ENCODE measurements around the gene C5AR1. TPM values are rescaled to one million over a fixed set of nuclear protein-coding genes. Genes with fewer than 3 reads are reported as not detected.
"Not testable (repeated sequence)": the region's sequence is repeated elsewhere in the genome, so short reads cannot be mapped to it uniquely, and the experiment has no call there.

C5AR1 gene
- total RNA-seq = 0.81 TPM

DNA sequence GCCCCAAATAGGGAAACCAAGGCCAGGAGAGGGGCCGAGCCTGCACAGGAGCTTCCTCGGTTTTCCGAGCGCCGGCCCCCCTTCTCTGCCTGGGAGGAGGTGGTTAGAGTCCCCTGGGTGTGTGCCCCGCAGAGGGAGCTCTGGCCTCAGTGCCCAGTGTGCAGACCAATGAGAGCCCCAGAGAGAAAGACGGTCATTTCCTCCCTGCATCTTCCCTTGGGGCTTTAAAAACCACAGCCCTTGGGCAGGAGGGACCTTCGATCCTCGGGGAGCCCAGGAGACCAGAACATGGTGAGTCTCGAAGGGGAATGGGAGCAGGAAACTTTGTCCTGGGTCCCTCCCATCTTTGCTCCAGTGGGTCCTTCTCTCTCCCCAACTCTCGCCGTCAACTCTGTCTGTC is at the start of gene C5AR1:
Gene C5AR1 (plus strand): TSS at position 254 of the 400 bp plus-strand sequence. CDS start 35 bp downstream, at position 289.
- DNase-seq (ENCODE audit: low read depth in 2 of 3, low spot score in 2 of 3) = no peak

DNA sequence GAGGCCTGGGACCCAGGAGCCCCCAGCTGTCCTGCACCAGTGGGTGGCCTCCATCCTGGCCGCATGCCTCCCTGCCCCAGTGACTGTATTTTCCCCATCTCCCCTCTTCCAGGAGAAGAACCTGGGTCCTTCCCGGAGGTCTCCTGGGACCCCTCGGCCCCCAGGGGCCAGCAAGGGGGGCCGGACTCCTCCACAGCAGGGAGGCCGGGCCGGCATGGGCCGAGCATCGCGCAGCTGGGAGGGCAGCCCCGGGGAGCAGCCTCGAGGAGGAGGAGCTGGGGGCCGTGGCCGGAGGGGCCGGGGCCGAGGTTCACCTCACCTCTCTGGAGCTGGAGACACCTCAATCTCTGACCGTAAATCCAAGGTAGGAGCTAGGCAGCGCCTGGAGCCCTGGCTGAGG is 49.2 kb upstream of the C5AR1 start:
- no peak for DNase-seq (ENCODE audit: low read depth in 2 of 3, low spot score in 2 of 3)

DNA sequence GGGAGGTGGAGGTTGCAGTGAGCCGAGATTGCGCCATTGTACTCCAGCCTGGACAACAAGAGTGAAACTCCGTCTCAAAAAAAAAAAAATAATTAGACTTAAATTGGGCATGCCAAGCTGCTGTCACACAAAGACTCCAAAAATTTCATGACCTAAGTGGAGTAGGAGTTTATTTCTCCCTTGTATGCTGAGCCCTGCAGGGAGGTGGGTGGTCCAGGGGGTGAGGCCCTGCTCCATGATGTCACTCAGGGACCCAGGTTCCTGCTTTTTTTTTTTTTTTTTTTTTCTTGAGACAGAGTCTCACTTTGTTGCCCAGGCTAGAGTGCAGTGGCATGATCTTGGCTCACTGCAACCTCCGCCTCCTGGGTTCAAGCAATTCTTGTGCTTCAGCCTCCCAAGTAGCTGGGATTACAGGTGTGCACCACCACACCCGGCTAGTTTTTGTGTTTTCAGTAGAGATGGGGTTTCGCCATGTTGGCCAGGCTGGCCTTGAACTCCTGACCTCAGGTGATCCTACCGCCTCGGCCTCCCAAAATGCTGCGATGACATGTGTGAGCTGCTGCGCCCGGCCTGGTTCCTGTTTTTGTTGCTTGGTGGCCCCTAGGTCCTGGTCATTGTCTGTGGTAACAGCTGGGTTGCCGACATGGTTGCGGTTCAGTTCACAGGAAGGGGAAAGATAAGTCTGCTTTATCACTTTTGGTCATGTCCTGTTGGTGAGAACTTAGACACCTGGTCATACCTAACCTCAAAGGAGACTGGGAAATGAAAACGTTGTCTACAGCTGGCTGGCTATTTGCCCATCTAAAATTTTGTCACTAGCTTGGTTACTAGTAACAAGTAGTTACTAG is 47.5 kb upstream of the C5AR1 start:
- peak in 1 of 3 donors; percentile 64 for DNase-seq (ENCODE audit: low read depth in 2 of 3, low spot score in 2 of 3)

GRCh38 chr19:47264629-47265028 is 45.0 kb upstream of the C5AR1 start:
- DNase-seq (ENCODE audit: low read depth in 2 of 3, low spot score in 2 of 3) = no peak

GRCh38 chr19:47266401-47266941 is 43.2 kb upstream of the C5AR1 start:
- no peak for DNase-seq (ENCODE audit: low read depth in 2 of 3, low spot score in 2 of 3)

DNA sequence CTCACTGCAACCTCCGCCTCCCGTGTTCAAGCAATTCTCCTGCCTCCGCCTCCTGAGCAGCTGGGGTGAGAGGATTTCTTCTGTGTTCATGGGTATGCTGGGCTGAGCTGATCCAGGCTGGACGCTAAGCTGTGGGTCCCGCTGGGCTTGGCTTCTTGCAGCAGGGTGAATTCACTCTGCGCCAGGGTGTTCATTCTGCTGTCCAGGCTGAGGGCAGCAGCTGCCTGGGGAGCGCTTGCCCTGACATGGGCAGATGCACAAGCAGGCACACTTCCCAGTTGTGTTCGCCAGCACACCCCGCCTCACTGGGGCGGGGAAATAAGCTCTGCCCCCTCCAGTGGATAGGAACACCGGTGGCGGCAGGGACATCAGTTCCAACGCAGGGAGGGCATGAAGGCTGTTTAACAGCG is 42.3 kb upstream of the C5AR1 start:
- no peak for DNase-seq (ENCODE audit: low read depth in 2 of 3, low spot score in 2 of 3)

DNA sequence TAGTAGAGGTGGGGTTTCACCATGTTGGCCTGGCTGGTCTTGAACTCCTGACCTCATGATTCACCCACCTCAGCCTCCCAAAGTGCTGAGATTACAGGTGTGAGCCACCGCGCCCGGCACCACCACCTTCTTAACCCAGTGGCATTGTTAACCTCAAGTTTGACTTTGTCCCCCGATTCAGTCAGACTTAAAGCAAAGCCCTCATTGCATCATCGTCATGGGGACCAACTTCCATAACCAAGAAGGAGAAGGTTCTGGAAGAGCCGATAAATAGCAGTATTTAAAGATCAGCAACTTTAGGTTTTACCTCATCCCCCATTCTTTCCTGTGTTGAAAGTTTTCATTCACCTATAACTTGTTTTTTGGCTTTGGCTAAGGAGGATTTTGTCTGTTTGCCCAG is 41.6 kb upstream of the C5AR1 start:
- DNase-seq (ENCODE audit: low read depth in 2 of 3, low spot score in 2 of 3) = no peak

- DNase-seq (ENCODE audit: low read depth in 2 of 3, low spot score in 2 of 3) = no peak
These were observed 40.1 kb upstream of the C5AR1 start for GRCh38 chr19:47269596-47269995.

GRCh38 chr19:47270408-47270807 is 39.3 kb upstream of the C5AR1 start:
- DNase-seq (ENCODE audit: low read depth in 2 of 3, low spot score in 2 of 3) = no peak

GRCh38 chr19:47271949-47272348 is 37.7 kb upstream of the C5AR1 start:
- DNase-seq (ENCODE audit: low read depth in 2 of 3, low spot score in 2 of 3) = no peak

DNA sequence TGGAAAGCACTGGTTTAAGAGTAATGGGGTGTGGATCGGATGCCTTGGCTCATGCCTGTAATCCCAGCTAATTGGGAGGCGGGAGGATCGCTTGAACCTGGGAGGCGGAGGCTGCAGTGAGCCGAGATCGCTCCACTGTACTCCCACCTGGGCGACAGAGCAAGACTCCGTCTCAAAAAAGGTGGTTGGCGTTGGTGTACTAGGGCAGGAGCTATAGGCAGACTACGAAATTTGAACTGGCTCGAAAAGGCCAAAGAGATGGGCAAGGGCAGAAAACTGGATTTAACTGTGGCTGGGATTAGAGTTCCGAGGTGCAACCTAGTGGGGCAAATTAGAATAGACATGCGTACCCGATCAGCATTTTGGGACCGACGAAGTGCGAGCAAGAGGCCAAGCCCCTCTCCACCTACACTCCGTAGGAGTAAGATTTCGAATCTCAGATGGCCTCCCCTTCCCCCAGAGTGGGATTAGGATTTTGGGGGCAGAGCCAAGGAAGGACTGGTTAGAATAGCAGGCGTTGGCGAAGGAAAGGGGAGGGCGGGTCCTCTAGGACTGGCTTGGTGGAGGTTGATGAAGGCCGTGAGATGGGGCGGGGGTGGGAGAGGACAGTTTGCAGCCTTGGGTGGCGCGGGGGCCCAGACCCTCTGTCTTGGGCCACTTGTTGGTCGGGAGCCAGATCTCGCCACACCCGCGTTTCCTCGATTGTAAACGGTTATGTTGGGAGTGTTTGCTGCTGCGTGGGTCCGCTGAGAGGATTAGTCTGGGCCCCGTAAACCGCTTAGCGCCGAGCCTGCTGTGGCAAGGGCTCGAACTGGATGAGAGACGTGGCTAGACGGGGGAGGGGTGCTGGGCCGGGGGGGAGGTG is 37.0 kb upstream of the C5AR1 start:
- peak in 1 of 3 donors; percentile 30 for DNase-seq (ENCODE audit: low read depth in 2 of 3, low spot score in 2 of 3)

DNA sequence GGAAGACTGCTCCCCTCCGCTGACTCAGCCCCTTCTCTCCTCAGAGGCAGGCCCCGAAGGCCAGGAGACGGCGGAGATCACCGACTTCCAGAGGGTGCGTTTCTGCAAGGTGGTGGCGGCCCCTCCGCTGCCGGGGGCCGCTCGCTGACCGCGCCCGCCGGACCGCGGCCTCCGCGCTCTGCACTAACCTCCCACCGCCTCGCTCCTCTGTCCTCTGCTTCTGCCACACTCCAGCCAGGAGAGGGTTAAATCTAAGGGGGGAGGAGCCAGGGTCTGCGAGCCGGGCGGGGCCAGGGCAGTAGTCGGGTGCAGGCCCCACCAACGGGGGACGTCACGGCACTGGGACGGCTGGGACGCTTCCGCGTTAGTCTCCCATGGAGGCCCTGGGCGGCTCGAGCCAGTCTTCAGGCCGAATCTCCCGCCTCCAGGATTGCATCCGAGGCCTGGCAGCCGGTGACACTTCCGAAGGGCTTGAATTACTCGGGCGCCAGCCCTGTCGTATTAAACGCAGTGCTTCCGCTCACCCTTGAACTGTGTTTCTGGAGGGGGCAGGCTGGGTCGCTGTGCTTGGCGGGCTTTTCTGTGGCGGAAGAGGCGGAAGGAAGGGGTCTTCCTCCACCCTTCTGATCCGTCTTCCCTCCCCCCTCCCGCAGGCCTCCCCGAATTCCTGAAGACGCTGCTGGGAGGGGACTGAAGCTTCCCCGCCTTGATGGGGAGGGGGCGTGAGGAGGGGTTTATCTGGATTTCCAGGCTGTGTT is 36.2 kb upstream of the C5AR1 start:
- DNase-seq (ENCODE audit: low read depth in 2 of 3, low spot score in 2 of 3) = peak; percentile 67 to 93 (median 88)

DNA sequence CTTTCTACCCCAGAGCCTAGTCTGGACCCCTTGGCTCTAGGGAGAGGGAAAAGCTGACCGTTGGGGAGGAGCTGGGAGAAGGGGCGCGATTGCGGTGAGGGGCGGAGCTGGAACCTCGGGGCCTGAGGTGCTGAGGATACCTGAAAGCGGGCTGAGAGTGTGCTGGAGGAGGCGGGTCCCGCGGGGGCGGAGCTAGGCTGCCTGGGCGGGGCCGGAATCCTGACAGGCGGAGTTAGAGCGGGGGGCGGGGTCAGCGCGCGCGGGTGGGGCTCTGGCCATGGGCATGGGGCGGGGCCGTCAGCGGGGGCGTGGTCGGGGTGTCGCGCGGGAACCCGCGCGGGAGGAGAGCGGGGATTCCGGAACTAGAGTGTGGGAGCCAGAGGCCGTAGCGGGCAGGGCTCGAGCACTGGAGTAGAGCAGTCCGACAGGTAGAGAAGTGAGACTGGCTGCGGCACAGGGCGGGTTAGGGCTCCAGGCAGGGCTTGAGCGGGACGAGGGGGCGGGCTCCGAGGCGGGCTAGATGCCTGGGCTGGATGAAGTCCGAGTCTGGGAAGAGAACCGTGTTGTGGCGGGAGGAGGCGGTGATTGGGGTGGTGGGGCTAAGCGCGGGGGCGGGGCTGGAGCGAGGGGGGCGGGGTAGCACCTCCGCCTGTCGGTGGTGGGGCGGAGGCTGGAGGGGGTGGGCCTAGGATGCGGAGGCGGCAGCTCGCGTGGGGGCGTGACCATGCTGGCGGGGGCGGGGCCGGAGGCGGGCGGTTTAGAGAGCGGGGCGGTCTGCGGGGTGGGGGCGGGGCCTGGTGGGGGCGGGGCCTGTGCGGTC is 35.4 kb upstream of the C5AR1 start, which contains the start of gene INAFM1:
Gene INAFM1 (plus strand): TSS at position 815 of the 820 bp plus-strand sequence. CDS start 35 bp downstream, outside the sequence.
- DNase-seq (ENCODE audit: low read depth in 2 of 3, low spot score in 2 of 3) = peak; percentile 94 to 99 (median 94)

DNA sequence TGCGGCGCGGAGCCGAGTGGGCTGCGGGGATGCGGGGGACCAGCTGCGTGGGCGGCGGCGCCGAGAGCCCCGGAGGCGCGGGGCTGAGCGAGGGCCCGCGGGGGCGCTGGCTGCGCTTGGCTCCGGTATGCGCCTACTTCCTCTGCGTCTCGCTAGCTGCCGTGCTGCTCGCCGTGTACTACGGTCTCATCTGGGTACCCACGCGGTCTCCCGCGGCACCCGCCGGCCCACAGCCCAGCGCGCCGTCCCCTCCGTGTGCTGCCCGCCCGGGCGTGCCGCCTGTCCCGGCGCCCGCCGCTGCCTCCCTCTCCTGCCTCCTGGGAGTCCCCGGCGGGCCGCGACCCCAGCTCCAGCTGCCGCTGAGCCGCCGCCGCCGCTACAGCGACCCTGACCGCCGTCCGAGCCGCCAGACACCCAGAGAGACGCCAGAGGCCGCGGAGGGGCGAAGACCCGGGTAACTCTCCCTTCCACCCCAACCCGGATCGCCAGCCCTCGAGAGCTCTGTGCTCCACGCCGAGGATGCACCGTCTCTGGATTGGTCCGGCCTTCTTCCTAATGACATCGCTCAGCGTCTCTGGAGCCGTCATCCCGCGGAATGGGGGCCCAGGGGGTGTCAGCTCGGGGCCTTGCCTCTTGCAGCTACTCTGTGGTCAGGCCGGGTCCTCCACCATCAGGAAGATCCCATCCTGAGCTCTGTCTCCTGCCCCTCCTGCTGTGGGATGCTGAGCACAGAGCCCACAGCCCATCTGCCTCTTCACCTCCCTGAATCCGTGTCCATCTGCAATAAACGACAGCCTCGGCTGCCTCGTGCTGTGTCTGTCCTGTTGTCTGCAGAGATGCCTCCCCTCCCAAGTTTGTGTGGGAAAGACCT is 34.5 kb upstream of the C5AR1 start:
- DNase-seq (ENCODE audit: low read depth in 2 of 3, low spot score in 2 of 3) = no peak

- no peak for DNase-seq (ENCODE audit: low read depth in 2 of 3, low spot score in 2 of 3)
These were observed 33.7 kb upstream of the C5AR1 start for GRCh38 chr19:47275791-47276461.

GRCh38 chr19:47276513-47276912 is 33.1 kb upstream of the C5AR1 start:
- not testable (repeated sequence) for DNase-seq (ENCODE audit: low read depth in 2 of 3, low spot score in 2 of 3)

- DNase-seq (ENCODE audit: low read depth in 2 of 3, low spot score in 2 of 3) = peak in 1 of 3 donors; percentile 50
These were observed 29.4 kb upstream of the C5AR1 start for GRCh38 chr19:47280183-47280797.
